VCaP (cell line): ENCODE results near the gene FTO.

Source experiments
- H3K27ac ChIP-seq: fragments of 450-650 bp; 2 replicates; pipeline ENCODE4 v1.5.1; 2017
- CTCF ChIP-seq: fragments of 450-650 bp; conservative IDR thresholded peaks from 2 replicates; pipeline ENCODE4 v1.5.1; 2017; ENCODE audit warnings: mild to moderate bottlenecking, moderate library complexity

Gene FTO

DNA sequence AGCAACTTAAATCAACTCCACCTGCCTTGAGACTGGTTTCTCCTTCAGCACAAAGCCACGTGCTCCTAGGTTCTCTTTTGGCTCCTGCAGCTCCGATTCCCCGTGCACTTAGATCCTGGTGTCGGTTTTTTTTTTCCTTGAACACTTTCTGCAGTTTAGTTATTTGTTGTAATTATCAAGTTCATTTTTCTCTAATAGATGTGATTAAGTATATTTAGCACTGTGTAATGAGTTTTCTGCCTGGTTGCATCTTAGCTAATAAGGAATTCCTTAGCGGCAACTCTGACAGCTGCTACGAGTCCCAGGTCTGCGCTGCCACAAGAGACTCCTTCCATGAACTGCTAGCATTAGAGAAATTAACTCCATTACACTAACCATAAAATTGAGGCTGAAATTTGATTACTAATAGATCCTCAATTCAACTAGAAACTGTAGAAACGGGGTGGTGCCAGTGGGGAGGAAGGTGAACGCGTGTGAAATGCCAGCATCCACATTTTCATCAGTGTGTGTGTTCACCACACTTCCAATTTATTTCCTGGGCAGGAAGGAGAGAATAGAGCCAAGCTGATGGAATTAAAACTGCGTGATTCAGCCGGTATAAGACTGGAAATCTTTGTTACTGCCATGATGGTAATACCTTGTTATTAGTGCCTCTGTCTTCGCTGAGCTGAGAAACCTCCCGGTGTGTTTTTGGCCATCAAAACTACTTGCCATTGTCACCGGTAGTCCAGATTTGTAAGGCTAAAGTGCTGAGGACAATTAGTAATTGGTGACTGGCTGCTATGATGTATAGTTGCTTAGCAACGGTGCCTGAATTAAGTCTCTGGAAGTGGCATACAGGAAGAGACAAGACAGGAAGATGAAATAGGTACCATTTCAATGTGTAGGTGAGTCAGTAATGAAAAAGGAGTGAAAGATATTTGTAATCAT, 350.2 kb downstream of the FTO start:
- TF ChIP-seq CTCF, result no peak
- H3K27ac ChIP-seq, result no peak overlapping the region

- H3K27ac ChIP-seq, result no peak overlapping the region
- no peak for TF ChIP-seq CTCF
Observed at GRCh38 chr16:54055191-54055590, 351.2 kb downstream of the FTO start.

GRCh38 chr16:54055864-54056263, 351.9 kb downstream of the FTO start:
- no peak overlapping the region for H3K27ac ChIP-seq
- no peak for TF ChIP-seq CTCF

DNA sequence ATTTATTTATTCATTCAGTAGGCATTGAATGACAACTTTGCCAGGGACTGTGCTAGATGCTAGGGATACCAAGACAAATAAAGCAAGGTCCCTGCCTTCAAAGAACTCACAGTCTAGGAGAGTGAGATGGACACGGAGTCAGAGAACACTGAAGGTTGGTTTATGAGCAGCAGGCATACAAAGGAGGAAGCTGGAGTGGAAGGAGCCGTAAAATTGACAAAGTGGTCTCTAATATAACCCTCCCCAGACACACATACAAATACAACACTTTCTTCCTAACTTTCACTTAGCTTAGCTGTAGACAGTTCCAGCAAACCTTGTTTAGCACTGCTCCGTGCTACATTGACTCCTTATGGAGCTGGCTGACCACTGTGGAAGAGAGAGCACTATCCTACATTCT, 353.0 kb downstream of the FTO start:
- no peak overlapping the region for H3K27ac ChIP-seq
- no peak for TF ChIP-seq CTCF

GRCh38 chr16:54059319-54059718, 355.4 kb downstream of the FTO start:
- no peak overlapping the region for H3K27ac ChIP-seq
- no peak for TF ChIP-seq CTCF

DNA sequence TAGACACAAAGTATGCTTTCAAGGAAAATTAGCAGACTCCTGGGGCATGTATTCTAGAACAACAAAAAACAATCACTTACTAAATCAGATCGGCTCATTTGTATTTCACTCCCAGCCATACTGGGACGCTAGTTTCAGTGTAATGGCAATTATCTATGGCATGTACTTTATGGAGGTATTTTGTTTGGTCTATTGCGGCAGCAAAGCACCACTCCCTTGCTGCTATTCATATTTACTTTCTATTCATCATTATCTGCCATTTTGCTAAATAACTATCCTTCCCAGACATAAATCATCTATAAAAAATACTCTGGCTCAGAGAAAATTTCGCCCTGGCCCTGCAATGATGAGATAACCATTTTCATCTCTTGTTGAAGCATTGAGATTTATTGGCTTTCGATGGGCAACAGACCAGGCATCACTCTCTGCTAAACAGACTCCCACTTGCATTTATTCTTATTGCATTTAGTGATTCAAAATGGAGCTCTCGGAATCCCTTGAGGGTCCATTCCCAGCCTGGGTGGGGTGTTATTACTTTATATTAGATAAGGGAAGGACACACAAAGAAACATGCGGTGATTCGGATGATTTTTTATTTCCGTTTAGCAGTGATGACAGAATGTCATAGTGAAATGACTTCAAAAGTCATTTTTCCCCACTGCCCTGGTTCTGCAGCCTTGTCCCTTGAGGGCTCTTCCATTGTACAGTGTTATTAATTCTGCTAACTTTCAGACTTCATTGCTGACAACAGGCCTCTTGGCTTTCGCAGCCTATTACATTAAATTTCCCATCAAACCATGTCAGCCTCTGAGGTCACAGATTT, 356.9 kb downstream of the FTO start:
- H3K27ac ChIP-seq, result no peak overlapping the region
- no peak for TF ChIP-seq CTCF

GRCh38 chr16:54061454-54061853, 357.5 kb downstream of the FTO start:
- H3K27ac ChIP-seq, result no peak overlapping the region
- no peak for TF ChIP-seq CTCF
